Measurements from ENCODE around the gene CASP9.
"Not testable (repeated sequence)": the region's sequence is repeated elsewhere in the genome, so short reads cannot be mapped to it uniquely, and the experiment has no call there.

The CASP9 gene

DNA sequence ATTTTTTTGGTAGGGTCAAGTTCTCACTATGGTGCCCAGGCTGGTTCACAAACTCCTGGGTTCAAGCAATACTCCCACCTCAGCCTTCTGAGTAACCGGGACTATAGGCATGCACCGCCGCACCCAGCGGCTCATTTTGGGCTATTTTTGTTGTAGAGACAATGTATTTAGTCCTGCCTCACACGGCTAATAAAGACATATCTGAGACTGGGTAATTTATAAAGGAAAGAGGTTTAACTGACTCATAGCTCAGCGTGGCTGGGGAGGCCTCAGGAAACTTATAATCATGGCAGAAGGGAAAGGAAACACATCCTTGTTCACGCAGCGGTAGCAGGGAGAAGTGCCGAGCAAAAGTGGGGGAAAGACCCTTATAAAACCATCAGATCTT lies 63.3 kb downstream of the CASP9 start:
- no peaks in the 10 kb centered on the region for H3K9me3 ChIP-seq
- H3K4me3 ChIP-seq (ENCODE audit: low read depth, low read length) = no peak overlapping the region
- TF ChIP-seq, protein P1, sequence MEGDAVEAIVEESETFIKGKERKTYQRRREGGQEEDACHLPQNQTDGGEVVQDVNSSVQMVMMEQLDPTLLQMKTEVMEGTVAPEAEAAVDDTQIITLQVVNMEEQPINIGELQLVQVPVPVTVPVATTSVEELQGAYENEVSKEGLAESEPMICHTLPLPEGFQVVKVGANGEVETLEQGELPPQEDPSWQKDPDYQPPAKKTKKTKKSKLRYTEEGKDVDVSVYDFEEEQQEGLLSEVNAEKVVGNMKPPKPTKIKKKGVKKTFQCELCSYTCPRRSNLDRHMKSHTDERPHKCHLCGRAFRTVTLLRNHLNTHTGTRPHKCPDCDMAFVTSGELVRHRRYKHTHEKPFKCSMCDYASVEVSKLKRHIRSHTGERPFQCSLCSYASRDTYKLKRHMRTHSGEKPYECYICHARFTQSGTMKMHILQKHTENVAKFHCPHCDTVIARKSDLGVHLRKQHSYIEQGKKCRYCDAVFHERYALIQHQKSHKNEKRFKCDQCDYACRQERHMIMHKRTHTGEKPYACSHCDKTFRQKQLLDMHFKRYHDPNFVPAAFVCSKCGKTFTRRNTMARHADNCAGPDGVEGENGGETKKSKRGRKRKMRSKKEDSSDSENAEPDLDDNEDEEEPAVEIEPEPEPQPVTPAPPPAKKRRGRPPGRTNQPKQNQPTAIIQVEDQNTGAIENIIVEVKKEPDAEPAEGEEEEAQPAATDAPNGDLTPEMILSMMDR (IDR thresholded peaks at IDR 0.05; ENCODE audit: low read depth, low read length) = no peak
- H3K4me1 ChIP-seq = peaks cover 4% of the 10 kb centered on the region; the same call in 1 of the 2 replicates
- H3K36me3 ChIP-seq = no peaks in the 10 kb centered on the region
- H3K27me3 ChIP-seq = no peaks in the 10 kb centered on the region
- DNase-seq = no peak

DNA sequence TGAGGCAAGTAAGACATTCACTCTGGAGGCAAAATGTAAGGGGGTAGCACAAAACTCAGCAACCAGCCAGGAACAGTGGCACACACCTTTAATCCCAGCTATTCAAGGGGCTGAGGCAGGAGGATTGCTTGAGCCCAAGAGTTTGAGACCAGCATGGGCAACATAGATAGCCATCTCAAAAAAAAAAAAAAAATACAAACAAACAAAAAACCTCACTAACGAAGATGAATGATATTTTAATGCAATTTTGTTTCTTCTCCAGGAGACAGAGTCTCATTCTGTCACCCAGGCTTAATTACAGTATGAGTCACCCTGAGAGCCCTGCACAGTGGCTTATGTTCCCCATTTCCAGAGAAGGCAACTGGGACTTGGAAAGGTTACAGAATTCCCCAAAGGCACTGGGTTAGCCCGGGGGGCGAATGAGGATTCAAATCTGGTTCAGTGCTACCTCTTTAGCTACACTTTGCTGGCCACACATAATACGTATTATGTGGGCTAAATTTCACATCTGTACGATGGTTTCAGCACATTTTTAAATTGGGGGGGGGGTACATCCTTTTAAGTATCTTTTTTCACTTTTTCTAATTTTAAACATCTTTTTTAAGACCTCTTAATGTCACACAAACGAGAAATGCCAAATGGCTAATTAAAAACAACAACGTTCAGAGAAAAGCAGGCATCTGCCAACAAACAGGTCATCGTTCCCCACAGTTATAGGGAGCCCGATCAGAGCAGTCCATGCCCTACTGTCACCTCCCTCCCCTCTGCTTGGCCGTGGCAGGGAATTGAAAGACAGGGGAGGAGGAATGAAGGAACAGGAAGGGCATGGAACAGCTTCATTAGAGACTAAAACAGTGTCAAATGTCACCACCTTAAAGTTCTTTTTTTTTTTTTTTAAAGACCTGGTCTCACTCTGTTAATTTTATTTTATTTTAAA lies 64.0 kb downstream of the CASP9 start:
- H3K4me1 ChIP-seq = peaks cover 4% of the 10 kb centered on the region; the same call in 1 of the 2 replicates
- DNase-seq = peak; percentile 74
- H3K27me3 ChIP-seq = no peaks in the 10 kb centered on the region
- no peaks in the 10 kb centered on the region for H3K9me3 ChIP-seq
- TF ChIP-seq, protein P1 (IDR thresholded peaks at IDR 0.05; ENCODE audit: low read depth, low read length) = no peak
- no peaks in the 10 kb centered on the region for H3K36me3 ChIP-seq
- peak overlapping the region; percentile 14; the same call in 1 of the 2 replicates for H3K4me3 ChIP-seq (ENCODE audit: low read depth, low read length)

GRCh38 chr1:15458388-15458787 lies 65.6 kb downstream of the CASP9 start:
- not testable (repeated sequence) for H3K4me3 ChIP-seq (ENCODE audit: low read depth, low read length); DNase-seq; H3K27me3 ChIP-seq; H3K36me3 ChIP-seq; H3K4me1 ChIP-seq; H3K9me3 ChIP-seq

- no peaks in the 10 kb centered on the region for H3K9me3 ChIP-seq
- H3K36me3 ChIP-seq = no peaks in the 10 kb centered on the region
- TF ChIP-seq, protein P1 (IDR thresholded peaks at IDR 0.05; ENCODE audit: low read depth, low read length) = no peak
- no peak for DNase-seq
- H3K27me3 ChIP-seq = no peaks in the 10 kb centered on the region
- H3K4me3 ChIP-seq (ENCODE audit: low read depth, low read length) = no peak overlapping the region
- H3K4me1 ChIP-seq = peaks cover 4% of the 10 kb centered on the region; the same call in 1 of the 2 replicates
Measured at GRCh38 chr1:15457585-15457984, 66.4 kb downstream of the CASP9 start.

DNA sequence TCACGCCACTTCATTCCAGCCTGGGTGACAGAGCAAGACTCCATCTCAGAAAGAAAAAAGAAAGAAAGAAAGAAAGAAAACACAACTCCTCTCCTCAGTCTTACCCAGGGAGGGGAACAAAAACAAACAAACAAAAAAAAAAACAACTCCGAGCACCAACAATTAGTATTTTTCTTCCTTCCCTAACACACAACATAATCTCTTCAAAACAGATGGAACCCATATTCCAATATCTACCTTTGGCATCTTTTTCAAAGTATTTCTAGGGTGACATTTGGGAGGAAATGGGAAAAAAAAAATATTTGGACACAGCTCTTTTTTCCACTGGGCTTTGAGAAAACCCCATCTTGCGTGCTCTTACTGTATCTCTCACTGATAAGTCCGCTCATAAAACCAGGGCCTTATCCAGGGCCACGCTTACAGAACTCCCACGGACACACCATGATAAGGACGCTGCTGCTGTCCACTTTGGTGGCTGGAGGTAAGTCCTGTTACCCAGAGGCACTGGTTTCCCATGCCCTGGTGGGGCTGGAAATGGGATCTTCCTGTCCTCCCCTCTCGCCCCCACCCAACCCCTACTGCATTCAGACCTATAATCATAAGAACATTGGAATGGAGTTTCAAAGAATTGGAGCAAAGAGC lies 67.6 kb downstream of the CASP9 start, which contains the start of gene CELA2A:
Gene CELA2A (plus strand): TSS at position 420 of the 642 bp plus-strand sequence. CDS start 22 bp downstream, at position 442.
- Histone ChIP-seq H3K4me1 (peaks cover 4% of the 10 kb centered on the region; the same call in 1 of the 2 replicates), H3K27me3 (no peaks in the 10 kb centered on the region), H3K9me3 (no peaks in the 10 kb centered on the region), H3K4me3 (ENCODE audit: low read depth, low read length) (no peak within 1 kb of the TSS), H3K36me3 (no peaks in the 10 kb centered on the region)
- TF ChIP-seq, protein P1 (IDR thresholded peaks at IDR 0.05; ENCODE audit: low read depth, low read length) = no peak
- no peak for DNase-seq

DNA sequence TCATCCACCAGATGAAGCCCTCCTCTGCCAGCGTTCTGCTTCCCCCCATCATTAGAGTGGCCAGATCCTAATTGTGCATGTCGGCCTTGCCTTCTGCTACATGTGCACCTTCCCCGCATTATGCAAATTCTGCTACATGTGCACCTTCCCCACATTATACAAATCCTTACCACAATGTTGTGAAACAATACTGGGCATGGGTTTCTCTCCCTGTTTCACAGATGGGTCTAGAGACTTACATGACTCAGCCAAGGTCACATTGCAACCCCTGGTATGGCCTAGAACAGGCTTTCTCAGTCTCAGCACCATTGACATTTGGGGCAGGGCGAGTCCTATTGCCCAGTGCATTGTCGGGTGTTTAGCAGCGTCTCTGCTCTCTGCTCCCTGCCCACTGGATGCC lies 68.5 kb downstream of the CASP9 start:
- H3K4me1 ChIP-seq = peaks cover 4% of the 10 kb centered on the region; the same call in 1 of the 2 replicates
- H3K36me3 ChIP-seq = no peaks in the 10 kb centered on the region
- H3K4me3 ChIP-seq (ENCODE audit: low read depth, low read length) = no peak overlapping the region
- H3K27me3 ChIP-seq = no peaks in the 10 kb centered on the region
- DNase-seq = no peak
- H3K9me3 ChIP-seq = no peaks in the 10 kb centered on the region
- TF ChIP-seq, protein P1 (IDR thresholded peaks at IDR 0.05; ENCODE audit: low read depth, low read length) = no peak

Data from BE2C (cell line).